Effector CD4-positive, alpha-beta T cell (primary cell): ENCODE measurements around the gene AGO4.
"Not testable (repeated sequence)": the region's sequence is repeated elsewhere in the genome, so short reads cannot be mapped to it uniquely, and the experiment has no call there.

Experiments
- DNase-seq: peaks from one replicate; pipeline ENCODE4 v3.0.0-alpha.2; 2020
- total RNA-seq: gene quantifications from one replicate; lab custom pipeline; 2026; lab: John Stamatoyannopoulos, UW

The AGO4 gene
- 24.8 reads per million, percentile 52 among the genes with 10 or more reads in this experiment for total RNA-seq

DNA sequence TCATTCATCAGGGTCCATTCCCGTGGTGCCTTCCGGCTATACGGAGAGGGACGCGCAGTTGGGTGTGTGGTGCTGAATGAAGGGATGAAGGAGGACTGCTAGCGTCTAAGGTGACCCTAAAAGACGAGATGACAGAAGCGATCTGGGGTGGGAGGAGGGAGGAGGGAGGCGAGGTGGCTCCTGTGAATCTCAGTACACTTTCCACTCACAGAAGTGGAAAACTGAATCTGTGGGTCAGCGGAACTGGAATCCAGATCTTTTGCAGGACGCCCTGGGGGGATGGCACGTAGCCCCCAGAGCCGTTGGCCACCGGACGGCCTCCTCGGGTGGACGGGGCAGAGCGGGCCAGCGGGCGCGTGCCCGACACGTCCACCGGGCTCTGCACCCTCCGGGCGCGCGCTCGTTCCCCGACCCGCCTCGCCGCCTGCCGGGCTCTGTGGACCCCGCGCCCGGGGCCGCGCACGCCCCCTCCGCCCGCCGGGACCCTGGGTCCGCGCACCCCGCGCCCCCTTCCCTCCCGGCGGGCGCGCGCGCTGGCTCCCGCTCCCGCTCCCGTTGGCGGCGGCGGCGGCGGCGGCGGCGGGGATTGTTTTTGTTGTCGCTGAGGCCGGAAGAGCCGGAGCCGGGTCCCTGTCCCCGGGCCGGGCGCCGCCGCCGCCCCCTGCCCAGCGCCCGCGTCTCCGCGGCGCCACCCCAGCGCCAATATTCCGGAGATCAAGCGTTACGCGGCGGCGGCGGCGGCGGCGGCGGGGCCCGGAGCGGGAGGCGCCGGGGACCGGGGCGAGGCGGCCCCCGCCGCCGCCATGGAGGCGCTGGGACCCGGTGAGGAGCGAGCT is at the start of gene AGO4:
Gene AGO4 (plus strand): TSS at position 403 of the 836 bp plus-strand sequence. CDS start 401 bp downstream, at position 804.
- DNase-seq: peak; percentile 10

DNA sequence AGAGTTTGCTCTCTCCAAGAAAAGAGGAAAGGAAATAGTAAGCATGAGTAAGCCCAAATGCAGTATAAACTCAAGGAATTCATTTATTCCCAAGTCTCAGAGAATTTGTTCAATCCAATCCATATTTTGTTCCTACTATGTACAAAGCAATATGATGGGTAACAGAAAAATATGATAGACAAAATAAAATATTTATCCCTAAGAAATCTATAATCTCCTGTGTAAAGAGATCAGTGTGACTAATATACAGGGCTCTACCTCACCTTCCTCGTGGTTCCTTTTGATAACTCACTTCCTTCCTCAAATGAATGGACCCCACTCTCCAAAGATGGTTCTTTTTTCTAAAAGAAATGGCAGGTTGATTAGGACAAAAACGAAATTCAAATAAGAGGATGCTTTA is 45.7 kb upstream of the AGO4 start:
- no peak for DNase-seq

DNA sequence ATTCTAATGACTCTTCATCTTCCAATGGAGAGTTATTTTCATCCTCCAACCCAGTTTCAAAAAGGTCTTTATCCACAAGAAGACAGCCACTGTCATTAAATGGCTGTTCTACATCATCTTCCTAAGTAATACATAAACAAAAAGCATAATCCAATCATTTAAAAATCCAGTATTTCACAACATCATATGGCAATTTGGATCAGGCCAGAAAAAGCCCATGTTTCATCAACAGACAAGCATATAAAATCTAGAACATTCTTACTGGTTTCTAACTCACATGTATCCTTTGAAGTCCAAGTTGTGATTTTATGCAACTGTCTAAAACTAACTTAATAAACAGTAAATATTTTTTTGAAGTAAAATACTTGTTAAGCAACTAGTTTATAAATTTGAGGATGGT is 44.6 kb upstream of the AGO4 start:
- DNase-seq: no peak

DNA sequence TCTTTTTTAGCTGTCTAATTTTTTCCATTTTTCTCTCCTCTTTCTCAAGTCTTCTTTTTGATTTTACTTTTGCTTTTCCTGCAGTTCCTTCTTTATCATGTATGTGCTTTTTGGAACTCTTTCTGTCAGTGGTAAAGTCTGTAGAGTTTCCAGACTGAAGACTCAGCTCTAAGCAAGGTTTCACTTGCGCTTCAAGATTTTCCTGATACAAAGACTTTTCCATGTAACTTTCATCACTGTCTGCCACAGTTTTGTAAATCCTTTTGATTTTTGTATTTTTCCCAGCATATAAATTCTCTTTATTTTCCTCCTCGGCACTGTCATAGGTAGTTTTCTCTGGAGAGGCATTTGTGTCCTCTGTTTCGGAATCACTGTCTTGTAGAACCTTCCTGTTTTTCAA is 43.5 kb upstream of the AGO4 start:
- DNase-seq: no peak

DNA sequence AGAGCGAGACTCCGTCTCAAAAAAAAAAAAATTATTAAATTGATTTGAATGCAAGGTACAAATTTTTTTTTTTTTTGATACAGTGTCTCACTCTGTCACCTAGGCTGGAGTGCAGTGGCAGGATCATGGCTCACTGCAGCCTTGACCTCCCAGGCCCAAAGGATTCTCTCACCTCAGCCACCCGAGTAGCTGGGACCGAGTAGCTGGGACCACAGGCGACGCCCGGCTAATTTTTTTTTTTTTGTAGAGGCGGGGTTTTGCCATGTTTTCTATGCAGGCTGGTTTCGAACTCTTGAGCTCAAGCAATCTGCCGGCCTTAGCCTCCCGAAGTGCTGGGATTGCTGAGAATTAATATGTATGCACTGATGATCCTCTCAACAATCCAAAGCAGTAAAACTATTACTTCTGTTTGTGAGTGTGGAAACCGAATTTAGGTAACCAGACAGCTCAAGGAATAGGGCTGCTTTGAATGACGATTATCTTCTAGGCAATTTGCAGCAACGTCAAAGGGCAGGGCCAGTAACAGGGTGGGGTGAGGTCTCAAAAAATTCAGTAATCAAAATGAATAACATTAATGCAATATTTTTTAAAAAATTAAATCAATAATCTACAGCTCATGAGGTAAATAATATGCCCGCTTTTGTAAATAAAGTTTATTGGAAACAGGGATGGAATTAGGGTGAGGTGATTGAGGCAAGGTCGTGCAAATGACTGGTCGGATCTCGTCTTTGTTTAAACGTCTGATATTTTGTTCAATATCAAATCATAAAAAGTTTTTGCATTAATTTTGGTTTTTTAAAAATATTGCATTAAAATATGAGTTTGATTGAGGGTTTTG is 39.2 kb upstream of the AGO4 start:
- no peak for DNase-seq

DNA sequence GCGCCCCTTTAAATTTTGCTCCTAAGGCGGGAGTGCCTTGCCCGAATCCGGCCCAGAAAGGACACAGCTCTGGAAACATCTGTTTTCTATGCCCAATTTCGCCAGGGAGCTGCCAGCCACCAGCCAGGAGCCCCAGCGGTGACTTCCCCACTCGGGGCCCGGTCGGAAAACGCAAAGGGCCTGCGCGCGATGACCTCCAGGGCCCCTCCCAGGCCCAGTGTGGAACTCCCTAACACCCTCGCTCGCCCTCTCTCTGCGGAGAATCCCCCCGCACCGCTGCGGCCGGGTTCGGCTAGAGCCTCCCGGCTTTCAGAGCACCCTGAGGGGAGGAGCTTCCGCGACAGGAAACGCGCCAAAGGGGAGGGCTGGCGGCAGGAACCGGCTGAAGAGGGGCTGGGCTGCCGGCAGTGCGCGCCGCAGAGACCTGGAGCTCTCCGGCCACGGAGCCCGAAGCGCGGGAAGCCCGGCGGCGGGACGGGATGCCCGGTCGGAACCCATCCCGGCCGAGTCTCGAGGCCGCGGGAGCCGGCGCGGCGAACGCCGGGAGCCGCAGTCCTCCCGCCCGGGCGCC is 38.5 kb upstream of the AGO4 start:
- peak; percentile 72 for DNase-seq

DNA sequence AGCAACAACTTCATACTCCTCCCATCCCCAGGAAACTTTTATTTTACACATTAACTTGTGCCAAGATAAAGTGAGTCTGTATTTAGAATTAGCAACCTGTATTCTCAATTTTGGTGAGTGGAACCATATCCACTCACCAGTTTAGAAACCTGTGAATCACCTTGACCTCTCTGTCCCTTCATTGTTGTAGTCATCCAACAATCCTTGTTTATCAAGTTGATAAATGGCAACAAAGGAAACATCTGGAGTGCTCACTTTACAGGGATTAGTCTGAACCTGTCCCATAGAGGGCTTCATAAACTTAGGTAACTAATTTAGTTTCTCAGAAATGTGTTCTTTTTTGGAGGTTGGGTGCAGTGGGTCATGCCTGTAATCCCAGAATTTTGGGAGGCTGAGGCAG is 34.1 kb upstream of the AGO4 start:
- DNase-seq: no peak

DNA sequence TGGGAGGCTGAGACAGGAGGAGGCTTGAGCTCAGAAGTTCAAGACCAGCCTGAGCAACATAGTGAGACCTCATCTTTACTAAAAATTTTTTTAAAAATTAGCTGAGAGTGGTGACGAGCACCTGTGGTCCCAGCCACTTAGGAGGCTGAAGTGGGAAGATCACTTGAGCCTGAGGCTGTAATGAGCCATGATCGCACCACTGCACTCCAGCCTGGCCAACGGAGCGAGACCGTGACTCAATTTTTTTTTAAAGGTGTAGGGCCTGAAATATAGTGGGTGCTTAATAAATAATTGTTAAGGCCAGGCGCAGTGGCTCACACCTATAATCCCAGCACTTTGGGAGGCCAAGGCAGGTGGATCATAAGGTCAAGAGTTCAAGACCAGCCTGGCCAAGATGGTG is 31.6 kb upstream of the AGO4 start:
- not testable (repeated sequence) for DNase-seq

DNA sequence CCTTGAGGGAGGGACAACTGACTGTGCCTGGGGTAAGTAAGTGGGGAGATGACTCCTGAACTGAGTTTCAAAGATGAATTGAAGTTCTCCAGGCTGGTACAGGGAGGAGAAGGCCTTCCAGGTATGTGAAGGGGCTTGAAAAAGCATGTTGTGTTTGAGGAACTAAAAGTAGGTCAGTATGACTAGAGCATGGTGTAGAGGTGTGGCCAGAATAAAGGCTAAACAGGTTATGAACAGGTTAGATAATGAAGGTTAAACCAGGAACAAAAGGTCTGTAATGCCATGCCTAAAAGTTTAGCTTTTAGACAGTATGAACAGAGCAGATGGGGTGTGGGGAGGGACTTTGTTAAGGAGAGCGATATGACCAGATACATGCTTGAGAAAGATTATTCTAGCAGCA is 30.7 kb upstream of the AGO4 start:
- DNase-seq: no peak

DNA sequence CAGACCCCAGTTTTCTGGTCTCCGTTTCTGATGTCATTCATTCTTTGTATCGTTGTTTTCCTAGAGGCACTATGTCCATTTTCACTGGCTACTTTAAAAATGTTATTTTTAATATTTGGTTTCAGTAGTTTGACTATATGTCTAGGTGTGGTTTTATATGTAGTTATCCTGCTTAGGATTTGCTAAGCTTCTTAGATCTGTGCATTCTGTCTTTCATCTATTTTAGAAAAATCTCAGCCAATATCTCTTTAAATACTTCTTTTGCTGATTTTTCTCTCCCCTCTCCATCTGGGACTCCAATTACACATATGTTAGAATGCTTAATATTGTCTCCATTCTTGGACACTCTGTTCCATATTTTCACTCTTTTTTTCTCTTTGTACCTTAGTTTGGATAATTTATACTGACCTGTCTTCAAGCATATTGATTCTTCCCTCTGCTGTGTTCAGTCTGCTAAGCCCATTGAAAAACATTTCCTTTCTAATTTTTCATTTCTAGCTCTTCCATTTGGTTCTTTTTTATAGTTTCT is 24.7 kb upstream of the AGO4 start:
- no peak for DNase-seq

DNA sequence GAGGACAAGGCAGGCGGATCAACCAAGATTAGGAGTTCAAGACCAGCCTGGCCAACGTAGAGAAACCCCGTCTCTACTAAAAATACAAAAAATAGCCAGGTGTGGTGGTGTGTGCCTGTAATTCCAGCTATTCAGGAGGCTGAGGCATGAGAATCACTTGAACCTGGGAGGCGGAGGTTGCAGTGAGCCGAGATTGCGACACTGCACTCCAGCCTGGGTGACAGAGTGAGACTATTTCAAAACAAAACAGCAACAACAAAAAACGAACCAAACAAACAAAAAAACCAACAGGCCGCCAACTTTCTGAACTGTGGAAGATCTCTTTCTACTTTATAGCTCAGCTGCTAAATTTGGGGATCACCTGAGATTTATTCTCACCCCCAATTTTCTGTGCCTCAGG is 23.5 kb upstream of the AGO4 start:
- DNase-seq: not testable (repeated sequence)

DNA sequence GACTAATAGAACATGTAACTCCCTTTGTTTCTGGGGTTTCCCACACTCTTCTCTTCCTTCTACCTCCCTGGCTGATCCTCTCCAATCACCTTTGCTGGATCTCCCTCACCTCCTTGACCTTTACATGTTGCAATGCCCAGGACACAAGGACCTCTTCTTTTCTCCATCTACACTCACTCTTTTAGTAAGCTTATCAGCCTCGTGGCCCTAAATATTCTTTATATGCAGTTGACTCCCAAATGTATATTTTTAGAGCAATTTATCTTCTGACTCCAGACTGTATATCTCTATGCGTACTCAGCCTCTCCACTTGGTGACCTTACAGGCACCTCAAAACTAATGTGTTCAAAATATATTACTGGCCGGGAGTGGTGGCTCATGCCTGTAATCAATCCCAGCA is 19.7 kb upstream of the AGO4 start:
- no peak for DNase-seq

DNA sequence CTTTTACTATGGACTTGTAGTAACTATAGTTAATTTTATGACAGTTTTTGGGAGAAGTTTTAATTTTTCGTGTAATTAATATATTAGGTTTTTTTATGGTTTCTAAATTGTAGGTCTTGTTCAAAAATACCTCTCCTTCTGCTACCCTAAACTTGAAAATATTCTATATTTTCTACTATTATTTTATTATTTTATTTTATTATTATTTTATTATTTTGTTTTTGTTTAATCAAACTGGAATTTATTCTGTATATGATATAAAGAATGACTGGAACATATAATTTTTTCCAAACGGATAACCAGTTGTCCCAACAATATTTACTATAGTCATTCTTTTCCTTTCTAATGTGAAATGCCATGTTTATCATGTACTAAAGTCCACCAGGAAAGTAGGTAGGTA is 17.1 kb upstream of the AGO4 start:
- DNase-seq: no peak

DNA sequence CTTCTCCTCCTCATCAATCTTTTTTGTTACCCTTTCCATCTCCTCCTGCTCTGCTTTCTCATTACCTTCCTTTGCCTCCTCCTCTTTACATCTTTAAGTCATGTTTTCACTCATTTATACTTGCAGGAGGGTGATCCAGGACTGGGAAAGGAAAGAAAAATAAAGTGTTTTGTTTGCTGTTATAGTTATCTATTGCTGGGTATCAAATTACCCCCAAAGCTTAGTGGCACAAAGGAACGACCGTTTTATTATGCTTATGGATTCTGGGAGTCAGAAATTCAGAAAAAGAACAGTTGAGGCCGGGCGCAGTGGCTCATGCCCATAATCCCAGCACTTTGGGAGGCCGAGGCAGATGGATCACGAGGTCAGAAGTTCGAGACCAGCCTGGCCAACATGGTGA is 12.5 kb upstream of the AGO4 start:
- no peak for DNase-seq

DNA sequence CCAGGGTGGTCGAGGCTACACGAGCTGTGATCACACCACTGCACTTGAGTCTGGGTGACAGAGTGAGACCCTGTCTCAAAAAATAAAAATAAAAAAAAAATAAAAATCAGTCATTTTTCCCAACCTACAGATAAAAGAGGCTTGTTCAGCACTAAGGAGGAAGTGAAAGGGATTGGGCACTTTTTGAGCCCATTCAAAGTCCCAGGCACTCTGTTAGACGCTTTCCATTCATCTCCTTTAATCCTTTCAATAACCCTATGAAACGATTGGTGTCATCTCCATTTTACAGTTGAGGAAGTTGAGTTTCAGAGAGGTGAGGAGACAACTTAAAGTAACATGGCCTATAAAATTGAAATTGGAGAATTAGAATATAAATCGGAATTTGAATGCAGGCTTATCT is 10.4 kb upstream of the AGO4 start:
- no peak for DNase-seq

DNA sequence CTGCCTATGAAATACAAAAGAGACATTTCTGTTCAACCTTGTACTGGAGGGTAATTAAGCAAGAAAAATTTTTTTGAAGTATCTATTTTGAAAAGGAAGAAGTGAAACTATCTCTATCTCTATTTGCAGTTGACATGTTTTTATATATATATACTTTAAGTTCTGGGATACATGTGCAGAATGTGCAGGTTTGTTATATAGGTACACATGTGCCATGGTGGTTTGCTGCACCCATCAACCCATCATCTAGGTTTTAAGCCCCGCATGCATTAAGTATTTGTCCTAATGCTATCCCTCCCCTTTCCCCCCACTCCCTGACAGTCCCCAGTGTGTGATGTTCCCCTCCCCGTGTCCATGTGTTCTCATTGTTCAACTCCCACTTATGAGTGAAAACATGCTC is 9.8 kb upstream of the AGO4 start:
- DNase-seq: not testable (repeated sequence)

DNA sequence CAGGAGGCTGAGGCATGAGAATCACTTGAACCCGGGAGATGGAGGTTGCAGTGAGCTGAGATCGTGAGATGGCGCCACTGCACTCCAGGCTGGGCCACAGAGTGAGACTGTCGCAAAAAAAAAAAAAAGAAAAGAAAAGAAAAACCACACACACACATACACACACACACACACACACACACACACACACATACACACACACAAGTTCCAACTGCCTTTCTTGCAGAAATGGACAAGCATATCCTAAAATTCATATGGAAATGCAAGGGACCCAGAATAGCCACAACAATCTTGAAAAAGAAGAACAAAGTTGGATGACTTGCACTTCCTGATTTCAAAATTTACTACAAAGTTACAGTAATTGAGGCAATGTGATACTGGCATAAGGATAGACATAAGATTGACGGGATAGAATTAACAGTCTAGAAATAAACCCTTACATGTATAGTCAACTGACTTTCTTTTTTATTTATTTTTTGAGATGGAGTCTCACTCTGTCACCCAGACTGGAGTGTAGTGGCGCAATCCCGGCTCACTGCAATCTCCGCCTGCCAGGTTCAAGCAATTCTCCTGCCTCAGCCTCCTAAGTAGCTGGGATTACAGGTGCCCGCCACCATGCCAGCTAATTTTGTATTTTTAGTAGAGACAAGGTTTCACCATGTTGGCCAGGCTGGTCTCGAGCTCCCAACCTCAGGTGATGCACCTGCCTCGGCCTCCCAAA is 7.5 kb upstream of the AGO4 start:
- DNase-seq: not testable (repeated sequence)

DNA sequence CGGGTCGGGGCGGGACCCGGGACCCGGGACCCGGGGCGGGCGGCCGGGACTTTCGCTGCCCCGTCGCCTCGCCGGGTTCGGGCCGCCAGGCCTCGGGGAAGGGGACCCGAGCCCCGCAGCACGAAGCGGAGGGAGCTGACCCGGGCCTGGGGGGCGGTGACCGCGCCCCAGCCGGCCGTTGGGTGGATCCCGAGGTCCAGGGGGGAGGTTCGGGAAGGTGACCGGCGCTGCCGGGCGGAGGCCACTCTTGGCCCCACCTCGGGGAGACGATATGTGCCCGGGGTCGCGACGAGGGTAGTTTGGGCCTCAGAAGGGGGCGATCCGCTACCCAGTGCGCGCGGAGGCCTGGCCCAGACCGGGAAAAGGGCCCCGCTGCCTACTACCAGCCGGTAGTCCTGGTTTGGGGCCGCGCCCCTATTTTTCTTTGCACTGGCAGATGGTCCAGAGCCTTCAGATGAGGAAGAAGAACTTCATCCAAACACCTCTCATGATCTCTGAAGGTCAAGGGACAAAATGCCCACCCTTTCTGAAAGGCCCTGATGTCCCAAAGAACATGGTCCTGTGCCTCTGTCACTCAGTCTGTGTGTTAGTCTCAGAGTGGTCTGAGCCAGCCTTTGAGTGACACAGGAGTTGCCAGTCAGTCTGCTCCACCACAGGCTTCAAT is 766 bp downstream of the AGO4 start:
- DNase-seq: no peak

DNA sequence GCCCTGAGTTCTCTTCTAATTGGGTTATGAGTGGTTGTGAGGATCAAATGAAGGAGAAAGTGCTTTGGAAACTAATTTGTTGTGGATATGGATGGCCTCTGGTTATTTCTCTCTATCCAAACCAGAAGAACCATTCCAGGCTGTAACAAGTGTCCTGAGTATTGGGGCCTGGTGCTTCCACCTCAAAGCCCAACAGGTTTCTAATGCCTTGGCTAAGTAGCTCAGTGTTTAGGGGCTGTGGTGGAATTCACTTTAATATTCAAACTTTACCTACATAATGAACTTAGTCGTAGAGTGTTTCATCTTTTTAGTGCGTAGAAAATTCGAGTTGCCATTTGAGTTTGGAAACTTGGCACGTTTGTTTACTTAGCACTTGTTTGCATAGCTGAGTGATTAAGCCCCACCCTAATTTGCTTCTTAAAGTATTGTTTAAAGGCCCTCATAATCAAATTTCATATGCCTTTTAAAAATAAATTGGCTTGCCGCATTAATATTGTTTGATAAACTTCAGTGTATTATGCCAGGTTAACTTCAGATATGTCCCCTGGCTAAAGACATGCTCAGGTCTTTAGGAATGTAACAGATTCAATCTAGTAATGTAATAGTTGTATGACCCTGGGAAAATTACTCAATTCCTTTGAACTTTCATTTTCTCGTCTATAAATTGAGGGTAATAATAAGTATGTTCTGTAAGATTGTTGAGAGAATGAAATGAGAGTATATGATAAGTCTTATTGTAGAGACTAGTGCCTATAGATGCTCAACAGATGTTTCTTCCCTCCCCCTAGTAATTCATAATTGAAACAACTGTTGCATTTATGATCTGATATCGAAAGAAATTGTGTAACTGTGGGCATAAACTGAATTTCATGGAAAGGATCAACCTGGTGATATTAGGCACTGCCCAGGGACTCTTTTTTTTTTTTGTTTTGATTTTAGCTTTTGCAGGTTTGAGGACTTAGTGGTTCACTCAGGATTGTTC is 1.6 kb downstream of the AGO4 start:
- no peak for DNase-seq

DNA sequence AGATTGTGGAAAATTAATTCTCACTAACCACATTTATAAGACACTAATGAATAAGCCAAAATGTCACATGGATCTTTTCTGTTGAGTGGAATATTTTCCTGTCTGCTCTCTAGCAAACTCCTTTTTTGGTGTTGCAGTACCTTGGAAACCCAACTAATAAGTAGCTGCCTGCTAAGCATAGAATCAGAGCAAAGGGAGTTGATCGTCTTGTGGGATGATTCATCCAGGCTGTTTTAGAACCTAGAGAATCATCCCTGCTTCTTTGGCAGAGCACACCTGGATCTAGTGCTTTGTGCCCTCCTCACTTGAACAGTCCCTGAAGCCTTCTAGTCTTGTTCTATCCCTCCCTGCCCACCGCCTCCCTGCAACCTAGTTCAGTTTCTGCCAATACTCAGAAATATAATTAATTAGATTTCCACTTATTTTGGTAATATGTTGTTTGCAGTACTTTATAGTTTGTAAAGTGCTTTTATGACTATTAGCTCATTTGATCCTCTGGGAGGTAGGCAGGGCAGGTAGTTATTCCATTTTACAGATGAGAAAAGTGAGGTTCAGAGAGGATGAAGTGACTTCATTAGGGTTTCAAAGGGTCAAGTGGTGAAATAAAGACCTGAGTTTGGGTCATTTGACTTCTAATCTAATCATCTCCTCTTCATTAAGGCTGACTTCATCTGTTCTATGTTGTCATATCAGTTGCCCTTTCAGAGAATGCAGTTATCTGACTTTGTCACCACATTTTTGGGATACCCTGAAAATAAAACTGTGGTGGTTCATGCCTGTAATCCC is 2.5 kb downstream of the AGO4 start:
- no peak for DNase-seq
